Hematopoietic multipotent progenitor cell treated with erythropoietin and hydrocortisone succinate and interleukin-3 and kit ligand, for 6 days (in vitro differentiated cells): ENCODE data around the gene SPTBN2.

Experiments used
- DNase-seq: peaks from one replicate; pipeline ENCODE4 v3.0.0-alpha.2; 2015

Gene SPTBN2

GRCh38 chr11:66723693-66724092 lies 5.3 kb downstream of the SPTBN2 start:
- no peak for DNase-seq

- no peak for DNase-seq
These were observed 6.0 kb downstream of the SPTBN2 start for GRCh38 chr11:66722745-66723651.

- no peak for DNase-seq
These were observed 7.1 kb downstream of the SPTBN2 start for GRCh38 chr11:66721939-66722338.

GRCh38 chr11:66720899-66721470 lies 8.0 kb downstream of the SPTBN2 start:
- DNase-seq, result no peak

DNA sequence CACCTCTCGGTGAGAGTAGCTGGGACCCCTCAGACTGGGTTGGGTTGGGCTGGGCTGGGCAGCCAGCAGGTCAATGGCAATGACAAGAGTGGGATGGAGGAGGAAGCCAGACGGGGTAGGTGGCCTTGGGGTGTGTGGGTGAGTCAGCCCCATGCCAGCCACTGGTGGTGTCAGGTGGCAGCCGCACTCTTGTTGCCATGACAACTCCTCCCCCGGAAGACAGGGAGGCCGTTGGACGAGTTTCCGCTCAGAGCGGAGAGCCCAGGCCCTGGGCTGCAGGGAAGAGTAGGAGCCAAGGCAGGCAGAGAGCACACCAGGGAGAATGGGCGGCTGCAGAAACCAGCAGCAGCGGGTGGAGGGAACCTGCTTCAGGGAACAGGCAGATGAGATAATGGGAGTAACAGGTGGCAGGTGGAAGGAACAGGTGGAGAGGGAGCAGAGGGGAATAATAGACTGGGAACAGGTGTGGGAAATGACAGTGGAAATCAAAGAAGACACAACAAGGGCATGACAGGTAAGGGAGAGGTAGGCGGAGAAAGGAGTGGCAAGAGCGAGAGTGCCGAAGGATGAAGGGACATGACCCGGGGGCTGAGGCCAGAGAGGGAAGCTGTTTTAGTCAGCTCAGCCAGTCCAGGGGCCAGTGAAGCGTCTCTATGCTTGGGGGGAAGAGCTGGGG lies 8.7 kb downstream of the SPTBN2 start:
- peak; percentile 46 for DNase-seq

- DNase-seq, result no peak
These were observed 9.7 kb downstream of the SPTBN2 start for GRCh38 chr11:66719111-66719872.

DNA sequence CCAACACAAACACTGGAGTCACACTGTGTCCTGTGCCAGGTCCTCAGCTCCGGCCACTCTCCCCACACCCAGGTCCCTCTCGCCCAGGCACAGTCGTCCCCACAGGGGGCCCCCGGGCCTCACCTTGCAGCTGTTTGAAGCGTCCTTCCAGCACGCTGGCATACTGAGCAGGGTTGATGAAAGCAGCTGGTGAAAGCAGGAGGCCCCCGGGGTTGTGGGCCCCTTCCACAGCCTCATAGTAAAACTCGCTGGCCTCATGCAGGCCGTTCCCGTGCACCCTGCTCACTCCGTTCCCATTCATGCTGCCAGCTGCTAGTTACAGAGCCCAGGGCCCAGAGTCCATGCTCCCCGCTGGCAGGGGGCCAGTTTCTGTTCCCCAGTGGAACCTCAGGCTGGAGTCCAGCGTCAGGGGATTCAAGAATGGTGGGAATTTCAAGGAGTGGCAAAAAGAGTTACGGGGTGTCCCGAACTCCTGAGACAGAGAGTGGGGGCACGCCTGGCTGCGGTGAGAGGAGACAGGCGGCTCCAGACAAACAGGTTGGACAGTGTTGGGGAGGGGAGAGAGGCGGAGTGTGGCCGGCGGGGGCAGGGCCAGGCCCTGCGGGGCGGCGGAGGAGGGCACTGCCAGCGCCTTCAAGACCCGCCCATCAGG lies 10.6 kb downstream of the SPTBN2 start:
- DNase-seq, result no peak

DNA sequence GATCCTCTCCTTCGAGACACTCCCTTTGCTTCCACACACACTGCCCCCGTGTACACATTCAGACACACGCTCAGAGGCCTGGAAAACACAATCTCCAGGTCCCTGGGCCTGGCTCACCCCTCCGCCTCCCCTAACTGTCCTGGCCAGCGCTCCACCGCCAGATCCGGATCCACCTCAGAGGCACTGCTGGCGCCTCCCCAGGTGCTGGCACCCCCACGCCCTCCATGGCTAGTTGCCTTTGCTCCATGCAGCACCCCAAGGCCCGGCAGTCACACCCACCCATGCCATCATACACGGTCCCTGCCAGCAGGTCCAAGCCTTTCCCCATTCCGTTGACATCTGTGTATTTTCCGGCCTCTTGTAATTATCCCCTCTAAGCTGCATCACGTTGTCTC lies 11.1 kb downstream of the SPTBN2 start:
- DNase-seq, result no peak

DNA sequence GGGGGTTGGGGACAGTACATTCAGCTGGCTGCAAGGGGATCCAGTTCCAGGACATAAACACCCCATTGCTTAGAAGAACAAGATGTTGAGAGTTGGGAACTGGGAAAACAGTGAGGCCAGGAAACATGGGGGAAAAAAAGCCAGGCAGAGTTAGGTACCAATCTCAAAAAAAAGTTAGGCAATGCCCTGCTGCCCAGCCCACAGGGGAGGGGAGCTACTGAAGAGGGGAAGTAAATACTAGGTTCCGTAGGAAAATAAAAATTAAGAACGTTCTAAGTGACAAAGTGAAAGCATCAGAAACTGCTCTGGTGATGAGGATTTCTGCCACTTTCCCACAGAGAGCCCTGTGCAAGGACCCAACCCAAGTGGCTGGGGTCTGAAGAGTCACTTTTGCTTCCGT lies 12.0 kb downstream of the SPTBN2 start:
- DNase-seq, result no peak

DNA sequence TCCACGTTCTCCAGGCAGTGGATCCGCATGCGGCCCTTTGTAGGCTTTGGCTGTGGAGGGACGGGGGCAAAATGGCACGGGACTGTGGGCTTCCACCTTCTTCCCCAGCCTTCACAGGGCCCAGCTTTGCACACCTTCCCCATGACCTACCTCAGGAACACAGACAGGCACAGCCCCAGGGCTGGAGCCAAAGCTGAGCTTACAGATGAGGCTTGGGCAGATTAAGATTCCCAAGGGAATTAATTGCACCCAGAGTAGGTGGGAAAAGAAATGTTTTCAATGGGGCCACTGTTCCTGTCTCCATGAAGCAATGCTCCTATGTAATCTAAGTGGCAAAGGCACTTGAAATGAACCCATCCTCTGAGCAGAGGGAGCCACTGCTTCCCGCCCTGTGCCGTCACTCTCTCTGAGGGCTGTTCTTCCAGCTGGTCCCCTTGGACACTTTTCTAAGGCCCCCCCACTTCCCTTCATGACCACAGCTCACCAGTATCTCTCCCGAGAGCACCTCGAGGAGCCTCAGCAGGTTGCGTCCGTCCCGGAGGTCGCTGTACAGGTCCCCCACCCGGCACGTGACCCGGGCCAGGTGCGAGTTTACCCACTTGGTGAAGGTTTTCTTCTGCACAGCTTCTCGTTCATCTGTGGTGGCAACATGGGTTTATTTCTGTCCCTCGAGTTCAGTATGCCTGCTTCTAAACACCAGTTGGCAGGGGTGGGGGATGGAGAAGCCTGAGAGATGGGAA lies 13.5 kb downstream of the SPTBN2 start:
- DNase-seq, result no peak

DNA sequence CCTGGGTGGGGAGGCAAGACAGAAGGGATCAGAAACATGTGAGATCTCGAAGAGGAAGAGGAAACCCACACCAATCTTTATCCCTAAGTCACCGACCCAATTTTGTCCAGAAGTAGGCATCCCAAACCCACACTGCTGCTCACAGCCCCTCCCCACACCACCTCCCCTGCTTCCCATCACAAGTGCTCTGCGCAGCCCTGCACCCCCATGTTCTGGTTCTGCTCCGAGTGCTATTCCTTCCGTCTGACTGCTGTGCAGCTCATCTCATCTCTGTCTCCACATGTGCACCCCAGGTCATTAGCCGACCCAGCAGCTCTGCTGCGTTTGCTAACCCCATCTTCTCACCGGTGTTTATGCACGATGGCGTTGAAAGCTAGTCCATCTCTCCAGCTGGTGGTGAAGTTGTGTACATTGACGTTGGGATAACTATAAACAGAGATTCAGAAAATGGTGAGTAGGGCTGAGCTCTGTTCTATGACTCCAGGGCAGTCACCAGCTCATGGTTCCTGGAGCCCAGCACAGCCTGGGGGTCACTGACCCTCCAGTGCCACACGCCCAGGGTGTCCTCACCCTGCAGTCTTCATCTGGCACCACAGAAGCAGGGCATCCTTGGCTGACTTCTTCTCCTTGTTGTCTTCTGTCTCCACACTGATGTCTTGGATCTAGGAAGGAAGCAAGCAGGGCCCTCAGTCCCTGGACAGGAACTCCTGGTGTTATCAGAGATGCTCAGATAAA lies 15.1 kb downstream of the SPTBN2 start:
- no peak for DNase-seq

GRCh38 chr11:66710384-66710930 lies 18.6 kb downstream of the SPTBN2 start:
- no peak for DNase-seq

- DNase-seq, result no peak
These were observed 20.3 kb downstream of the SPTBN2 start for GRCh38 chr11:66708701-66709100.

DNA sequence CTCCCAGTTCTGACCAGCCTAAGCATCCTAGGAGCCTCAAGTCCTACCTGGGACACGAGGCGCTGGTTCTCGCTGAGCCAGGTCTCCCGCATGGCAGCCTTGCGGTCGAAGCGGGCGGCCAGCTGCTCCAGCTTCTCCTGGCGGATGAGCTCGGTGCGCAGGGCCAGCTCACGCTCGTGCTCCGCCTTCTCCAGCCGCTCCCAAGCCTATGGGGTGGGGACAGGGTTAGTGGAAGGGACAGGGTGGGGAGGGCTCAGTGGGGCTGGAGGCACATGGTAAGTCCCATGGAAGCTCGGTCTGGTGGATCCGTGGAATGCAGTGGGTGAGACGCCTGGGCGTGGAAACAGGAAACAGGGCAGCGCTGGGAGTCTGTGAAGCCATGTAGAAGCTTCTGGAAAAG lies 20.9 kb downstream of the SPTBN2 start:
- no peak for DNase-seq

- no peak for DNase-seq
These were observed 21.5 kb downstream of the SPTBN2 start for GRCh38 chr11:66707486-66707885.

GRCh38 chr11:66706989-66707388 lies 22.0 kb downstream of the SPTBN2 start:
- DNase-seq, result no peak

GRCh38 chr11:66705587-66706335 lies 23.3 kb downstream of the SPTBN2 start:
- no peak for DNase-seq

DNA sequence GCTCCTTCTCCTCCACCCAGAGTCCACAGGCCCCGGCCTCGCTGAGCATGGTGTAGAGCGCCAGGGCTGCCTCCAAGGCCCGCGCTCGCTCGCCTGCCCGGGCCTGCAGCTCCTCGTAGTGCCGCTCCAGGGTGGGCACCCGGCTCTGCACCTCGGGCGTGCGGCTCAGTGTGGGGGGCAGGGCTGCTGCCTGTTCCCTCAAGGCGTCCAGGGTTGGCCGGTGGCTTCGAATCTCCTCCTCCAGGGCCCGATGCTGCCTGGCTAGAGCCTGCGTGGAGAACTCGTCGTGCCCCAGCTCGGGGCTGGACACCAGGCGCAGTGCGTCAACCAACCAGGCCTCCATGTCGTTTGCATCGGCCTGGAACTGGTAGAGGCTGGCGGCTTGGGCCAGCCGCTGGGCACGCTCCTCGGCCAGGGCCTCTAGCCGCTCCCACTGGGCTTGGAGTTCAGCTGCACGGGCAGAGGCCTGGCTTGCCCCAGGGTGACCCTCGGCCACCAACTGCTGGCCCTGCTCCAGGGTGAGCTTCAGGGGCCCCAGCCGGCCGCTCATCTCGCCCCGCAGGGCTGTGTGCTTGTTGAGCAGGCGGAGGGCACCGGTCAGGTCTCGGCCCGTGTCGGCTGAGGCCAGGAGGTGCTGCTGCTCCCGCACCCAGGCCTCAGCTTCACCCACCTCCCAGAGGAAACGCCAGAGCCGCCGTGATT lies 24.2 kb downstream of the SPTBN2 start:
- no peak for DNase-seq
